Thyroid gland (tissue), 4 donors: ENCODE results near the gene KIDINS220. TPM values are rescaled to one million over a fixed set of nuclear protein-coding genes. Genes with fewer than 3 reads are reported as not detected.

Experiments used
- DNase-seq, 2 donors: peaks; one replicate each; pipeline ENCODE4 v3.0.0-alpha.2; 2019
- H3K27ac ChIP-seq, 3 donors: fragments of 200-600 bp; sonication (generic); 1 replicate in 2 of 3; 2 replicates in 1 of 3; pipeline ENCODE4 v1.5.1; 2016 to 2019; ENCODE audit warnings: mild to moderate bottlenecking in 1 of 3, moderate library complexity in 1 of 3
- H3K27me3 ChIP-seq: fragments of 200-600 bp; sonication (generic); one replicate; pipeline ENCODE4 v1.5.1; 2019
- H3K36me3 ChIP-seq, 2 donors: fragments of 200-600 bp; sonication (generic); one replicate each; pipeline ENCODE4 v1.5.1; 2016 to 2019
- H3K4me1 ChIP-seq, 2 donors: fragments of 200-600 bp; sonication (generic); one replicate each; pipeline ENCODE4 v1.5.1; 2017 to 2019
- H3K4me3 ChIP-seq, 3 donors: fragments of 200-600 bp; sonication (generic); replicated peaks in 1 of 3; 1 replicate in 2 of 3; 2 replicates in 1 of 3; pipeline ENCODE4 v1.5.1; 2016; ENCODE audit warnings: mild to moderate bottlenecking in 1 of 3
- H3K9me3 ChIP-seq: fragments of 200-600 bp; sonication (generic); one replicate; pipeline ENCODE4 v1.5.1; 2017
- CTCF ChIP-seq, 6 experiments: fragments of 200-600 bp in 3 of 6; fragments of 450-650 bp in 3 of 6; sonication (generic) in 3 of 6; IDR thresholded peaks; one replicate each; pipeline ENCODE4 v1.5.1; 2016 to 2019; ENCODE audit warnings: antibody characterized with exemption in 6 of 6, mild to moderate bottlenecking in 2 of 6, inconsistent platforms in 1 of 6, moderate library complexity in 1 of 6
- POLR2A ChIP-seq, 2 donors: fragments of 450-650 bp; IDR thresholded peaks; one replicate each; pipeline ENCODE4 v1.6.1; 2017; ENCODE audit warnings: antibody characterized with exemption in 2 of 2, mild to moderate bottlenecking in 2 of 2, moderate library complexity in 1 of 2
- WGBS, 2 donors: methylation state at CpG; one replicate each; pipeline ENCODE4 v1.1.5; 2017; 5-methylcytosine and 5-hydroxymethylcytosine counted together
- intact Hi-C: fragments of 100-400 bp; cut with DNase I; formaldehyde crosslinking; loops from one replicate; pipeline ENCODE4 v1.15.1; 2023
- total RNA-seq, 4 donors: library from RNA; depleted of rRNA; stranded (reverse); fragments of >200 nt; gene quantifications; one replicate each; pipeline ENCODE4 v1.2.3, GENCODE V29; 2016

The KIDINS220 gene
- total RNA-seq, 4 donors from 2014 or later = 74.0 to 140 (median 79.3) TPM

DNA sequence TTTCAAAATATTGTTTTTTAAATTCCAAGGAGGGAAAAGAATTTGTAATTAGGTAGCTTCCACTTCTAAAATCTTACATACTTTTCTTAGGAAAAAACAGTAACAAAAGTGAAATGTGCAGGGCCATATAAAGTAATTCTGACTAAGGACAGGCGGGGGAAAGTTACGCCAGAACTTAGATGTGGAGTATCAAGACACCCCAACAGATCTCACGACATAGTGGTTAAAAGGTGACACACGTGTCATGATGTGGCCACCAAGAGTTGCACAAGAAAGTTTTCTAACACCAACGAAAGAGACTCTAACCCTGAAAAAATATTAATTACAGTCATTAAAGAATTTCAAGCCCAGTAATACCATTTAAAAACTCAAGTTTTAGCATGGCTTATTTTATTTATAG is 51.0 kb downstream of the KIDINS220 start:
- Histone ChIP-seq H3K36me3 (peaks cover 21 to 28% of the 10 kb centered on the region in 2 donors), H3K4me3 (no peak overlapping the region), H3K27ac (no peak overlapping the region), H3K27me3 (no peaks in the 10 kb centered on the region), H3K4me1 (no peaks in the 10 kb centered on the region), H3K9me3 (no peaks in the 10 kb centered on the region)
- DNase-seq = no peak
- intact Hi-C loops = no loop called here
- WGBS, 2 donors = 94 to 97% methylated on average over 5 of the region's 5 CpGs
- TF ChIP-seq POLR2A (IDR thresholded peaks at IDR 0.05) = no peak
- TF ChIP-seq CTCF (IDR thresholded peaks at IDR 0.05) = no peak

- Histone ChIP-seq H3K4me1 (no peaks in the 10 kb centered on the region), H3K27ac (no peak overlapping the region), H3K27me3 (no peaks in the 10 kb centered on the region), H3K9me3 (no peaks in the 10 kb centered on the region), H3K4me3 (no peak overlapping the region), H3K36me3 (peaks cover 16 to 39% of the 10 kb centered on the region in 2 donors)
- no peak for DNase-seq
- intact Hi-C loops = no loop called here
- TF ChIP-seq POLR2A (IDR thresholded peaks at IDR 0.05) = no peak
- no peak for TF ChIP-seq CTCF (IDR thresholded peaks at IDR 0.05)
- WGBS, 2 donors = 93 to 98% methylated on average over 4 of the region's 4 CpGs
Observed at GRCh38 chr2:8779795-8780671, 57.4 kb downstream of the KIDINS220 start.

- Histone ChIP-seq H3K4me3 (no peak overlapping the region), H3K4me1 (no peaks in the 10 kb centered on the region), H3K27ac (no peak overlapping the region), H3K27me3 (no peaks in the 10 kb centered on the region), H3K9me3 (no peaks in the 10 kb centered on the region), H3K36me3 (peaks cover 18 to 42% of the 10 kb centered on the region in 2 donors)
- TF ChIP-seq CTCF (IDR thresholded peaks at IDR 0.05) = no peak
- TF ChIP-seq POLR2A (IDR thresholded peaks at IDR 0.05) = no peak
- WGBS, 2 donors = 93 to 99% methylated on average over 2 of the region's 2 CpGs
- intact Hi-C loops = no loop called here
- DNase-seq = no peak
Observed at GRCh38 chr2:8774371-8774770, 63.0 kb downstream of the KIDINS220 start.

GRCh38 chr2:8767324-8767723 is 70.1 kb downstream of the KIDINS220 start:
- H3K27ac ChIP-seq = no peak overlapping the region
- no peaks in the 10 kb centered on the region for H3K27me3 ChIP-seq
- H3K9me3 ChIP-seq = no peaks in the 10 kb centered on the region
- peaks cover 0 to 10% of the 10 kb centered on the region in 2 donors for H3K36me3 ChIP-seq
- DNase-seq = no peak
- TF ChIP-seq POLR2A (IDR thresholded peaks at IDR 0.05) (no peak), CTCF (IDR thresholded peaks at IDR 0.05) (no peak)
- no peak overlapping the region for H3K4me3 ChIP-seq
- intact Hi-C loops = no loop called here
- 92 to 93% methylated on average over 1 of the region's 1 CpG for WGBS, 2 donors
- H3K4me1 ChIP-seq = no peaks in the 10 kb centered on the region

DNA sequence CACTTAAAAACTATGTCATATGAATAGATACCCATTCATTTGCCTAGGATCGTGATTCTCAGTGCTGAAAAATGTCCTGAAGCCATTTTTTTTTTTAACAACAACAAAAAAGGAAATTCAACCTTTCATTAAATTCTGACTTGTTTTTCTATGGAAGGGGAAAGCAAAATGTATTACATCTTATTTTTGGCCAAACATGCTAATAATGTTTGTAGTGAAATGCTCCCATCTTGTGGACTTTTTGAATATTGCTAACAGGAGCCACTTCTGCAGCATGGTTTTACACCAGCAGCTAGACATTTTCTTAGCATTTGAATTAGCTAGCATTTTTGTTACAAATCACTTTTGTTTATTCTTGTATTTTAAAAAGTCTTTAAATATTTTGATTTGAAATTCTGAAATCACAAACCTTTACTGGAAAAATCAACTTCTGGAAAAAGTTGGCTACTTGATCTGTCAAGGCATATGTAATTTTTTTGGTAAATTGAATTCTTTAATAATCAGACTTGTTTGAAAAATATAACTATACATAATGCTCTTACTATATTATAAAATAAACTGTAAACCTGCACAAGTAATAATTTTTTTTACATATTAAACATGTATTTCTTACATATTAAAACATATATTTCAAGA is 75.8 kb downstream of the KIDINS220 start:
- WGBS, 2 donors = 82 to 86% methylated on average over 1 of the region's 1 CpG
- intact Hi-C loops = no loop called here
- TF ChIP-seq POLR2A (IDR thresholded peaks at IDR 0.05) (no peak), CTCF (IDR thresholded peaks at IDR 0.05) (peak in 4 of 6 experiments; percentile 28 to 49 (median 45))

More for the DNA sequence above, 75.8 kb downstream of the KIDINS220 start:
- Histone ChIP-seq H3K4me3 (no peak overlapping the region), H3K27me3 (no peaks in the 10 kb centered on the region), H3K27ac (no peak overlapping the region), H3K9me3 (no peaks in the 10 kb centered on the region), H3K4me1 (no peaks in the 10 kb centered on the region), H3K36me3 (peaks cover 0 to under 1% of the 10 kb centered on the region in 2 donors)
- DNase-seq = no peak
